CD14-positive monocyte (primary cell): Measurements from ENCODE around the gene MAP1A. TPM values are rescaled to one million over a fixed set of nuclear protein-coding genes. Genes with fewer than 3 reads are reported as not detected.

Experiments used
- DNase-seq, 3 donors: peaks; one replicate each; pipeline ENCODE4 v3.0.0-alpha.2; 2011 to 2022
- H2AFZ ChIP-seq: 2 replicates; pipeline ENCODE4 v1.6.0; 2012; ENCODE audit warnings: mild to moderate bottlenecking, low read depth, low read length, inconsistent platforms; ENCODE audit not compliant: insufficient read depth, poor library complexity, severe bottlenecking
- H3K27ac ChIP-seq, 2 donors: 1 replicate in 1 of 2; 2 replicates in 1 of 2; pipeline ENCODE4 v1.5.1; 2012 to 2013; ENCODE audit warnings: low read length in 2 of 2, control low read depth in 1 of 2, inconsistent platforms in 1 of 2, low read depth in 1 of 2, mild to moderate bottlenecking in 1 of 2
- H3K27me3 ChIP-seq, 2 donors: one replicate each; pipeline versions ENCODE4 v1.6.0 to v1.6.1; 2011 to 2013; ENCODE audit warnings: low read length in 2 of 2; ENCODE audit not compliant: control insufficient read depth in 2 of 2, insufficient read depth in 2 of 2
- H3K36me3 ChIP-seq, 2 donors: replicated peaks in 1 of 2; 1 replicate in 1 of 2; 2 replicates in 1 of 2; pipeline versions ENCODE4 v1.5.1 to v1.6.1; 2012 to 2013; ENCODE audit warnings: low read length in 2 of 2, control low read depth in 1 of 2, inconsistent platforms in 1 of 2, mild to moderate bottlenecking in 1 of 2; ENCODE audit not compliant: insufficient read depth in 2 of 2, control insufficient read depth in 1 of 2
- H3K4me1 ChIP-seq, 2 donors: 1 replicate in 1 of 2; 2 replicates in 1 of 2; pipeline versions ENCODE4 v1.5.1 to v1.6.1; 2012 to 2013; ENCODE audit warnings: low read length in 2 of 2, control low read depth in 1 of 2, inconsistent platforms in 1 of 2, mild to moderate bottlenecking in 1 of 2, moderate library complexity in 1 of 2; ENCODE audit not compliant: insufficient read depth in 2 of 2, control insufficient read depth in 1 of 2
- H3K4me2 ChIP-seq: replicated peaks from 2 replicates; pipeline ENCODE3; 2012; ENCODE audit warnings: low read length, moderate library complexity, mild to moderate bottlenecking; ENCODE audit not compliant: poor library complexity, severe bottlenecking; ENCODE audit errors: extremely low read depth
- H3K4me3 ChIP-seq, 3 experiments: fragments of 200-600 bp in 1 of 3; sonication (generic) in 1 of 3; replicated peaks in 1 of 3; 1 replicate in 2 of 3; 2 replicates in 1 of 3; pipeline ENCODE4 v1.5.1; 2011 to 2013; ENCODE audit warnings: low read length in 3 of 3, mild to moderate bottlenecking in 3 of 3, control low read depth in 2 of 3, low read depth in 2 of 3, inconsistent platforms in 1 of 3, moderate library complexity in 1 of 3
- H3K79me2 ChIP-seq: 2 replicates; pipeline ENCODE4 v1.6.0; 2012; ENCODE audit warnings: mild to moderate bottlenecking, control low read depth, inconsistent platforms, low read length, moderate library complexity; ENCODE audit not compliant: insufficient read depth
- H3K9ac ChIP-seq: 2 replicates; pipeline ENCODE4 v1.6.0; 2017; ENCODE audit warnings: low read length, mild to moderate bottlenecking; ENCODE audit not compliant: insufficient read depth, poor library complexity, severe bottlenecking
- H3K9me3 ChIP-seq, 2 donors: replicated peaks in 1 of 2; 1 replicate in 1 of 2; 2 replicates in 1 of 2; pipeline versions ENCODE4 v1.5.1 to v1.6.1; 2012 to 2013; ENCODE audit warnings: low read length in 2 of 2, control low read depth in 1 of 2; ENCODE audit not compliant: control insufficient read depth in 1 of 2, insufficient read depth in 1 of 2
- H4K20me1 ChIP-seq: 2 replicates; pipeline ENCODE4 v1.6.0; 2012; ENCODE audit warnings: mild to moderate bottlenecking, low read length, control low read depth, moderate library complexity; ENCODE audit not compliant: insufficient read depth
- H3K27ac Mint-ChIP-seq, 7 donors: one replicate each; pipeline ENCODE4 v1.8.0; 2020; ENCODE audit warnings: mild to moderate bottlenecking in 7 of 7, mixed read lengths in 7 of 7, moderate library complexity in 6 of 7, inconsistent platforms in 2 of 7
- H3K27me3 Mint-ChIP-seq, 3 donors: one replicate each; pipeline ENCODE4 v1.8.0; 2021 to 2022; ENCODE audit warnings: low read depth in 3 of 3, mild to moderate bottlenecking in 3 of 3, mixed read lengths in 3 of 3, moderate library complexity in 3 of 3, inconsistent platforms in 1 of 3
- H3K36me3 Mint-ChIP-seq, 2 donors: one replicate each; pipeline ENCODE4 v1.8.0; 2020; ENCODE audit warnings: mixed read lengths in 2 of 2, inconsistent platforms in 1 of 2, mild to moderate bottlenecking in 1 of 2
- H3K4me1 Mint-ChIP-seq: one replicate; pipeline ENCODE4 v1.8.0; 2020; ENCODE audit warnings: mild to moderate bottlenecking, mixed read lengths
- H3K4me3 Mint-ChIP-seq, 2 donors: one replicate each; pipeline ENCODE4 v1.8.0; 2020; ENCODE audit warnings: mild to moderate bottlenecking in 2 of 2, mixed read lengths in 2 of 2, moderate library complexity in 1 of 2
- H3K9me3 Mint-ChIP-seq, 7 donors: one replicate each; pipeline ENCODE4 v1.8.0; 2020 to 2022; ENCODE audit warnings: mixed read lengths in 7 of 7, mild to moderate bottlenecking in 6 of 7, moderate library complexity in 6 of 7, inconsistent platforms in 2 of 7
- intact Hi-C, 2 donors: fragments of 100-400 bp; cut with micrococcal nuclease; formaldehyde crosslinking; loops; one replicate each; pipeline versions ENCODE4 v1.15.0 to v1.15.1; 2023
- polyA plus RNA-seq, 3 donors: library from polyadenylated mRNA; depleted of rRNA in 1 of 3; unstranded in 2 of 3; stranded (reverse) in 1 of 3; fragments of 300-500 nt in 2 of 3; fragments of >200 nt in 1 of 3; fragmentation: Illumina TruSeq in 2 of 3; gene quantifications; 1 replicate in 2 of 3; 2 replicates in 1 of 3; pipeline ENCODE4 v1.2.3, GENCODE V29; 2012 to 2021
- TF ChIP-seq, protein P1 (sequence below): fragments of 200-600 bp; IDR thresholded peaks from one replicate; pipeline ENCODE4 v1.8.0; 2022; ENCODE audit warnings: antibody characterized with exemption, mild to moderate bottlenecking

MAP1A gene
- polyA plus RNA-seq, 3 donors = 0.01 to 0.02 TPM; not detected in 1

DNA sequence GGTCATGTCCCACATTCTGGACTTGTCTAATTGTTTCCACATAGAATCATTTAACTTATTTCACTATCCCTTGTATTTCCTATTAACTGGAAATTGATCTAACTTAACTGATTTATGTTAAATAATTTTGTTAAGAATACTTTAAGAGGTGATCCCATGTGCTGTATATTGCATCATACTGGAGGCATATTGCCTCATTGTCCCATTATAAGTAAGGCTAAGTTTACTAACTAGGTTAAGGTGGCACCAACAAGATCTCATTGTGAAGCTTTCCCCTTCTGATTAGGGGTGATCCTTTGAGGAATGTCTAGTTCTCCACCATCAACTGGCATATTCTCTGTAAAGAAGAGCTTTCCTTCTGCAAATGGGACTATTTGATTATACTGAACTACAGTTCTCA, 24.4 kb downstream of the MAP1A start:
- Histone ChIP-seq H2AFZ (no peak overlapping the region), H3K4me2 (no peak overlapping the region), H3K9me3 (no peaks in the 10 kb centered on the region), H4K20me1 (no peaks in the 10 kb centered on the region), H3K27me3 (no peaks in the 10 kb centered on the region), H3K27ac (no peak overlapping the region), H3K36me3 (no peaks in the 10 kb centered on the region), H3K4me3 (no peak overlapping the region), H3K9ac (no peak overlapping the region), H3K79me2 (no peaks in the 10 kb centered on the region), H3K4me1 (no peaks in the 10 kb centered on the region)
- no peak overlapping the region for H3K4me3 Mint-ChIP-seq
- TF ChIP-seq, protein P1, sequence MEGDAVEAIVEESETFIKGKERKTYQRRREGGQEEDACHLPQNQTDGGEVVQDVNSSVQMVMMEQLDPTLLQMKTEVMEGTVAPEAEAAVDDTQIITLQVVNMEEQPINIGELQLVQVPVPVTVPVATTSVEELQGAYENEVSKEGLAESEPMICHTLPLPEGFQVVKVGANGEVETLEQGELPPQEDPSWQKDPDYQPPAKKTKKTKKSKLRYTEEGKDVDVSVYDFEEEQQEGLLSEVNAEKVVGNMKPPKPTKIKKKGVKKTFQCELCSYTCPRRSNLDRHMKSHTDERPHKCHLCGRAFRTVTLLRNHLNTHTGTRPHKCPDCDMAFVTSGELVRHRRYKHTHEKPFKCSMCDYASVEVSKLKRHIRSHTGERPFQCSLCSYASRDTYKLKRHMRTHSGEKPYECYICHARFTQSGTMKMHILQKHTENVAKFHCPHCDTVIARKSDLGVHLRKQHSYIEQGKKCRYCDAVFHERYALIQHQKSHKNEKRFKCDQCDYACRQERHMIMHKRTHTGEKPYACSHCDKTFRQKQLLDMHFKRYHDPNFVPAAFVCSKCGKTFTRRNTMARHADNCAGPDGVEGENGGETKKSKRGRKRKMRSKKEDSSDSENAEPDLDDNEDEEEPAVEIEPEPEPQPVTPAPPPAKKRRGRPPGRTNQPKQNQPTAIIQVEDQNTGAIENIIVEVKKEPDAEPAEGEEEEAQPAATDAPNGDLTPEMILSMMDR = no peak
- intact Hi-C loops = no loop called here
- H3K36me3 Mint-ChIP-seq = peaks cover 4 to 13% of the 10 kb centered on the region in 2 donors
- peaks cover 0 to 3% (median 0%) of the 10 kb centered on the region in 3 donors for H3K27me3 Mint-ChIP-seq
- H3K27ac Mint-ChIP-seq = no peak overlapping the region
- no peaks in the 10 kb centered on the region for H3K4me1 Mint-ChIP-seq
- peak in 1 of 3 donors; percentile 7 for DNase-seq
- no peaks in the 10 kb centered on the region for H3K9me3 Mint-ChIP-seq

GRCh38 chr15:43544266-43544665, 26.9 kb downstream of the MAP1A start:
- Histone ChIP-seq H3K9ac (no peak overlapping the region), H3K27ac (no peak overlapping the region), H3K9me3 (no peaks in the 10 kb centered on the region), H3K4me2 (no peak overlapping the region), H3K4me1 (no peaks in the 10 kb centered on the region), H3K4me3 (no peak overlapping the region), H3K27me3 (no peaks in the 10 kb centered on the region), H4K20me1 (no peaks in the 10 kb centered on the region), H2AFZ (no peak overlapping the region), H3K36me3 (no peaks in the 10 kb centered on the region), H3K79me2 (no peaks in the 10 kb centered on the region)
- Mint-ChIP-seq H3K27ac (no peak overlapping the region), H3K4me3 (no peak overlapping the region), H3K36me3 (peaks cover 4 to 19% of the 10 kb centered on the region in 2 donors), H3K27me3 (peaks cover 0 to 1% (median 0%) of the 10 kb centered on the region in 3 donors), H3K4me1 (no peaks in the 10 kb centered on the region), H3K9me3 (peaks cover 0 to 6% (median 1%) of the 10 kb centered on the region in 7 donors)
- no peak for DNase-seq
- TF ChIP-seq, protein P1 = no peak
- intact Hi-C loops = no loop called here
